Dendritic cell treated with granulocyte-macrophage colony-stimulating factor and Interleukin-4, amounts not matched to agents 40 ng/mL and 50 ng/mL, for 4 days (primary cell): Measurements from ENCODE around the gene SNRK.

Source experiments
- H3K27ac Mint-ChIP-seq: one replicate; pipeline ENCODE4 v1.8.0; 2022; ENCODE audit warnings: mild to moderate bottlenecking, mixed read lengths
- H3K27me3 Mint-ChIP-seq: one replicate; pipeline ENCODE4 v1.8.0; 2022; ENCODE audit warnings: mild to moderate bottlenecking, mixed read lengths
- H3K36me3 Mint-ChIP-seq: one replicate; pipeline ENCODE4 v1.8.0; 2022; ENCODE audit warnings: low read depth, mixed read lengths
- H3K4me1 Mint-ChIP-seq: one replicate; pipeline ENCODE4 v1.8.0; 2022; ENCODE audit warnings: low read depth, mixed read lengths
- H3K4me3 Mint-ChIP-seq: one replicate; pipeline ENCODE4 v1.8.0; 2022; ENCODE audit warnings: mild to moderate bottlenecking, moderate library complexity, mixed read lengths
- H3K9me3 Mint-ChIP-seq: one replicate; pipeline ENCODE4 v1.8.0; 2022; ENCODE audit warnings: mixed read lengths
- intact Hi-C: fragments of 100-400 bp; cut with micrococcal nuclease; formaldehyde crosslinking; loops from one replicate; pipeline ENCODE4 v1.15.0; 2022

SNRK gene, protein sequence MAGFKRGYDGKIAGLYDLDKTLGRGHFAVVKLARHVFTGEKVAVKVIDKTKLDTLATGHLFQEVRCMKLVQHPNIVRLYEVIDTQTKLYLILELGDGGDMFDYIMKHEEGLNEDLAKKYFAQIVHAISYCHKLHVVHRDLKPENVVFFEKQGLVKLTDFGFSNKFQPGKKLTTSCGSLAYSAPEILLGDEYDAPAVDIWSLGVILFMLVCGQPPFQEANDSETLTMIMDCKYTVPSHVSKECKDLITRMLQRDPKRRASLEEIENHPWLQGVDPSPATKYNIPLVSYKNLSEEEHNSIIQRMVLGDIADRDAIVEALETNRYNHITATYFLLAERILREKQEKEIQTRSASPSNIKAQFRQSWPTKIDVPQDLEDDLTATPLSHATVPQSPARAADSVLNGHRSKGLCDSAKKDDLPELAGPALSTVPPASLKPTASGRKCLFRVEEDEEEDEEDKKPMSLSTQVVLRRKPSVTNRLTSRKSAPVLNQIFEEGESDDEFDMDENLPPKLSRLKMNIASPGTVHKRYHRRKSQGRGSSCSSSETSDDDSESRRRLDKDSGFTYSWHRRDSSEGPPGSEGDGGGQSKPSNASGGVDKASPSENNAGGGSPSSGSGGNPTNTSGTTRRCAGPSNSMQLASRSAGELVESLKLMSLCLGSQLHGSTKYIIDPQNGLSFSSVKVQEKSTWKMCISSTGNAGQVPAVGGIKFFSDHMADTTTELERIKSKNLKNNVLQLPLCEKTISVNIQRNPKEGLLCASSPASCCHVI

GRCh38 chr3:43286115-43286840 lies at the start of gene SNRK:
SNRK (plus strand) TSS chr3:43286540; CDS start chr3:43303204, 16,664 bp downstream.
- peak within 1 kb of the TSS; percentile 88 for H3K4me3 Mint-ChIP-seq
- H3K27ac Mint-ChIP-seq = peak within 1 kb of the TSS; percentile 88
- H3K4me1 Mint-ChIP-seq = peaks cover 33% of the 10 kb centered on the region
- H3K36me3 Mint-ChIP-seq = peaks cover 19% of the 10 kb centered on the region
- intact Hi-C loops = no loop called here
- no peaks in the 10 kb centered on the region for H3K9me3 Mint-ChIP-seq
- H3K27me3 Mint-ChIP-seq = peaks cover 3% of the 10 kb centered on the region

DNA sequence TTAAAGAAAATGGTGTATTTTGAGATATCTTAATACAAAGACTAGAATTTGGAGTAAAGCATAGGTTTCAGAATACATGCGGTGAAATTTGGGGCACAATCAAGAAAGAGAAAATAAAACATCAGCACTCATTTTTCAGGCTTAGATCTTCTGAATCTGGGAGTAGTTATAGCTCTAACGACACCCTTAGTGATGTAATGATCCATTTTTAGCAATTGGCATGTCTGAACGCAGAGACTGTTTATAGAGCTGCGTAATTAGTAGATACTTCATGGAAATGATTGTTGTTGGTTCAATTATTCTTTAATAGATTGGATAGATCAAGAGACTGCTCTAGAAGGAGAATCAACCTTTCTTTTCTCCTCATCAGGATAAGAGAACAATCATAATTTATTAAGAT lies 47.5 kb upstream of the SNRK start:
- H3K27ac Mint-ChIP-seq = no peak overlapping the region
- H3K27me3 Mint-ChIP-seq = no peaks in the 10 kb centered on the region
- no peak overlapping the region for H3K4me3 Mint-ChIP-seq
- peaks cover 8% of the 10 kb centered on the region for H3K9me3 Mint-ChIP-seq
- H3K36me3 Mint-ChIP-seq = no peaks in the 10 kb centered on the region
- intact Hi-C loops = no loop called here
- H3K4me1 Mint-ChIP-seq = no peaks in the 10 kb centered on the region

DNA sequence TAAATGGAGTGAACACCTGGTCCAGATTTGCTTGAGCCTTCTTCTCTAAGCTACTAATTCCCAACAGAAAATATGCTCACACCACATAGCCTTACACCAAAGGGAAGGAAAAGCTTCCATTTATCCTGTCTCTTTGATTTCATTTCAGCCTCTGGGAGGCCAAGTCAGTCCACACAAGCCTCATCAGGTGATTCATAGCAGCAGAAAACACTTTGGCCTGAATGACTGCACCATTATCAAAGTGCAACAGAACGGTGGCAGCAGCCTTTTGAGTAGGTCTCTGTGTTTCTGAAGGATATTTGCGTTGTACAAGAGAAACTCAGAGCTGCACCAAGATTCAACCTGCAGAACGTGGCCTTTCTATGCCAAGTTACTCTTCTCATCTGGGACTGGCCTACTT lies 46.6 kb upstream of the SNRK start:
- Mint-ChIP-seq H3K4me1 (peaks cover 2% of the 10 kb centered on the region), H3K9me3 (peaks cover 8% of the 10 kb centered on the region), H3K27me3 (no peaks in the 10 kb centered on the region), H3K4me3 (no peak overlapping the region), H3K36me3 (no peaks in the 10 kb centered on the region), H3K27ac (no peak overlapping the region)
- intact Hi-C loops = no loop called here

GRCh38 chr3:43243590-43244587 lies 42.5 kb upstream of the SNRK start:
- H3K4me1 Mint-ChIP-seq = peaks cover 11% of the 10 kb centered on the region

DNA sequence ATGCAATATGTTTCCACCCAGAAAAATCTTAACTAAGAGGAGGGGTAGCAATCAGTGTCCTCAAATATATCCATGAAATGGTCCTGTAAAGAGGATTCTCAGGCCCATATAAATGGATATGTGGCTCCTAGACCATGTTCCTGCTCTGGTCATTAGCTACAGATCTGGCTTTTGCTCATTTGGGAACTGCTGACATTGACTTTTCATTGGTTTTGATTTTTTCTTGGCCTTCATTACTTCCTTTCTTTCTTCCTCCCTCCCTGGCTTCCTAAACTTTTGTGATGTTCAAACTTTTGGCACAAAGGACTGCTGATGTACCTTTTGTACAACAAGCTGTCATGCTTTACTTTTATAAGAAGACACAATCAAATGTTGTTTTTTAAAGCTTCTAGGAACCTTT lies 41.6 kb upstream of the SNRK start:
- Mint-ChIP-seq H3K4me1 (peaks cover 11% of the 10 kb centered on the region), H3K27me3 (no peaks in the 10 kb centered on the region), H3K36me3 (no peaks in the 10 kb centered on the region), H3K27ac (no peak overlapping the region), H3K4me3 (no peak overlapping the region), H3K9me3 (peaks cover 8% of the 10 kb centered on the region)
- intact Hi-C loops = no loop called here

More at GRCh38 chr3:43243590-43244587, 42.5 kb upstream of the SNRK start:
- H3K36me3 Mint-ChIP-seq = no peaks in the 10 kb centered on the region
- no peaks in the 10 kb centered on the region for H3K27me3 Mint-ChIP-seq
- no peak overlapping the region for H3K27ac Mint-ChIP-seq
- no peak overlapping the region for H3K4me3 Mint-ChIP-seq
- intact Hi-C loops = no loop called here
- peaks cover 8% of the 10 kb centered on the region for H3K9me3 Mint-ChIP-seq

DNA sequence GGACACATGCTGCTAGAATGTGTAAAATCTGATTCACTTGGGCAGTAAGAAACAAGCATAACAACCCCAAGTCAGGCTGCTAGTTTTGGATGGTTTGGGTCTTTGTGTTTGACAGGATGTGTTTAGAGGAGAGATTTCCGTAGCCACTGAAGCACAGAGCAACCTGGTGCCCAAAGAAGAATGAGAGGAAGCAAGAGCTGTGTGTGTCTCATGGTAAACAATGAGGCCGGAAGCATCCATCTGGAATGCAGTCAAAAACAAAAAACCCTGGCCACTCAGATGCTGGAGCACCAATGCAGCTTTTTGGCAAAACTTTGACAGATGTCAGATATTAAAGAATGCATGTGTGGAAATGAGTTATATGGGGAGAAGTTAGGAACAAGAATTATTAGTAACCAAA lies 39.4 kb upstream of the SNRK start:
- Mint-ChIP-seq H3K4me1 (peaks cover 11% of the 10 kb centered on the region), H3K27ac (no peak overlapping the region), H3K9me3 (peaks cover 8% of the 10 kb centered on the region), H3K36me3 (no peaks in the 10 kb centered on the region), H3K27me3 (no peaks in the 10 kb centered on the region), H3K4me3 (no peak overlapping the region)
- intact Hi-C loops = no loop called here

DNA sequence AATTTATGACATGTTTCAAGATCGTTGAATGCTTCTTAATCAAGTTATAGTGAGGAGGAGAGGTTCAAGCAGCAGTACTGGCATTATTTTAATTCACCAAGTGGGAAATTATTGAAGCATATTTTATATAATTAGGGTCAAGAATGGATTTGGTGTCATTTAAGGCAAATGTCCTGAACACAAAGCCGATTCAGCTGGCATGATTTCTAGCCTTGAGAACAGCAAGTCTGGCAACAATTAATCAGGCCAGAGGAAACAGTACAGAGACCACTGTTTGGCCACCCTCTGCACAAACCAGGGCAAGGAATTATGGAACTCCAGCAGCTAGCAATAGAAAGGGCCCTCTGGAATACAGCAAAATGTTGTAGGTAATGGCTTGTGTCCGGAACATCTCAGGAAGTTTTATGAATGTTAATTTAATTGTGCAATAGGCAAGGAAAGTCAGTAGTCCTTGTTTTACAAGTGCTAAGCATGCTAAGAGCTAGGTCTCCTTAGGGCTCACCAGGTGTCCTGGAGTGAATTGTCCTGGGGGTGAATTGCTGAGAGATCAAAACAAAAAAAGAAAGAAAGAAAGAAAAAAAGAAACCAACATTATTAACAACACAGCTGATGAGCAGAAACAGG lies 38.7 kb upstream of the SNRK start:
- H3K27me3 Mint-ChIP-seq = no peaks in the 10 kb centered on the region
- no peak overlapping the region for H3K27ac Mint-ChIP-seq
- H3K9me3 Mint-ChIP-seq = peaks cover 5% of the 10 kb centered on the region
- peaks cover 11% of the 10 kb centered on the region for H3K4me1 Mint-ChIP-seq
- intact Hi-C loops = no loop called here
- no peaks in the 10 kb centered on the region for H3K36me3 Mint-ChIP-seq
- no peak overlapping the region for H3K4me3 Mint-ChIP-seq

DNA sequence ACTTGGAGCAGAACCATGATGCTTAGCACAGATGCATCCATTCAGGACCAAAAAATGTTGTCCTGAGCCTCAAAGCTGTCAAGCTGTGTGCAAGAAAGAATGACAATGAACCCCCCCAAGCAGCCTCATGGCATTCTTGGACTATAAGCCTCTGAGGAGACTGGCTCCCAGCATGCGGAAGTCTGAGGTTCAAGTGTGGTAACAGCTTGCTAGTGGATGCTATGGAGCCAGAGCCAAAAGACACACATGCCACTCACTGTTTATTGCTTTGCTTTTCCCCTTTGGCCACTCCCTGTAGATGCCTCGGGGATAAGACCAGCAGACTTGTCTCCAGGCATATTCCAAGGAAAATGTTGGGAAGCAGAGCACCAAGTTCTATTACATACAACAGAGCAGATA lies 38.2 kb upstream of the SNRK start:
- H3K4me1 Mint-ChIP-seq = peaks cover 11% of the 10 kb centered on the region
- no peak overlapping the region for H3K27ac Mint-ChIP-seq
- no peaks in the 10 kb centered on the region for H3K36me3 Mint-ChIP-seq
- H3K9me3 Mint-ChIP-seq = no peaks in the 10 kb centered on the region
- H3K4me3 Mint-ChIP-seq = no peak overlapping the region
- H3K27me3 Mint-ChIP-seq = no peaks in the 10 kb centered on the region
- intact Hi-C loops = no loop called here

DNA sequence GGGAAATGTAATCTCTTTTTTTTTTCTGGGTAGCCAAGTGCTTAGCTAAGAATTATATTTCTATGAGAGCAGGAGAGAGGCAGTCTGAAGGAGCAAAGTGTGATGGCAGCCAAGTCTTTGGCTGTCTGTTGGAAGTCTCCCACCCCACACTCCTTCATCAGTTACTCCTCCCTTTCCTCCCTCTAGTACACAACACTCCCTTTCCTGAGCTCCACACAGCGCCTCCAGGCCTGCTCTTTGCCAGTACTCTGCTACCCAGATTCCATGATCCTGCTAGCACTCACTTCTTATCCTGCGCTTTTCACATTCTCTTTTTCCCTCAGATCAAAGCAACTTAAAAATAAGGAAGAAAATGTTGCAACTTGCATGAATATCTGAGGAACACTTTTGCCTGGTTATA lies 37.4 kb upstream of the SNRK start:
- Mint-ChIP-seq H3K9me3 (no peaks in the 10 kb centered on the region), H3K27me3 (no peaks in the 10 kb centered on the region), H3K27ac (no peak overlapping the region), H3K36me3 (no peaks in the 10 kb centered on the region), H3K4me3 (no peak overlapping the region), H3K4me1 (peaks cover 11% of the 10 kb centered on the region)
- intact Hi-C loops = no loop called here

DNA sequence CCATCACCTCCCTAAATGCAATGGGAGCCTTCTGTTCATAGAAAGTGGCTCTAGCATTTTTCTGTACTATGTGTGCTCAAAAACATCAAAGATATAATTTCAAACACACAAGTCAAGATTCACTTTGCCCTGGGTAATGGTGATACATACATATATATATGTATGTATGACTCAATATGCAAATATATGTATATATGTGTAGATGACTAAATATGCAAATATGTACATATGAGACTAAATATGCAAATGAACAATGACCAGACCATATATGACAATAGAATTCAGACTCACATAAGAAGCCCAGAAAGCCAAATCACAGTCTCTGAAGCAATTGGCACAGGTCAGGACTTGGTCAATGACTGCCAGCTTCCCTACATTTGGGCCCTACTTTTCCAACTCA lies 36.9 kb upstream of the SNRK start:
- Mint-ChIP-seq H3K4me1 (peaks cover 11% of the 10 kb centered on the region), H3K36me3 (no peaks in the 10 kb centered on the region), H3K9me3 (no peaks in the 10 kb centered on the region), H3K4me3 (no peak overlapping the region), H3K27ac (no peak overlapping the region), H3K27me3 (no peaks in the 10 kb centered on the region)
- intact Hi-C loops = no loop called here

- Mint-ChIP-seq H3K27ac (no peak overlapping the region), H3K4me1 (peaks cover 32% of the 10 kb centered on the region), H3K36me3 (no peaks in the 10 kb centered on the region), H3K9me3 (no peaks in the 10 kb centered on the region), H3K27me3 (no peaks in the 10 kb centered on the region), H3K4me3 (no peak overlapping the region)
- intact Hi-C loops = no loop called here
Observed at GRCh38 chr3:43253294-43253693, 33.0 kb upstream of the SNRK start.

- H3K36me3 Mint-ChIP-seq = no peaks in the 10 kb centered on the region
- no peak overlapping the region for H3K4me3 Mint-ChIP-seq
- no peak overlapping the region for H3K27ac Mint-ChIP-seq
- intact Hi-C loops = no loop called here
- no peaks in the 10 kb centered on the region for H3K27me3 Mint-ChIP-seq
- H3K4me1 Mint-ChIP-seq = peaks cover 39% of the 10 kb centered on the region
- no peaks in the 10 kb centered on the region for H3K9me3 Mint-ChIP-seq
Observed at GRCh38 chr3:43254125-43254524, 32.2 kb upstream of the SNRK start.

- intact Hi-C loops = no loop called here
- Mint-ChIP-seq H3K27me3 (no peaks in the 10 kb centered on the region), H3K27ac (no peak overlapping the region), H3K9me3 (no peaks in the 10 kb centered on the region), H3K36me3 (no peaks in the 10 kb centered on the region), H3K4me1 (peaks cover 39% of the 10 kb centered on the region), H3K4me3 (no peak overlapping the region)
Observed at GRCh38 chr3:43255662-43256061, 30.7 kb upstream of the SNRK start.
